Left cardiac atrium (tissue), 4 donors: ENCODE data around the gene SH3GLB1. TPM values are rescaled to one million over a fixed set of nuclear protein-coding genes. Genes with fewer than 3 reads are reported as not detected.

Experiments
- ATAC-seq, 2 donors: fragments of 200-7000 bp; cut with Tn5 transposase; one replicate each; pipeline ENCODE4 v1.9.1; 2020; ENCODE audit warnings: mild to moderate bottlenecking in 2 of 2, moderate library complexity in 2 of 2
- DNase-seq: peaks from one replicate; pipeline ENCODE4 v3.0.0-alpha.2; 2020
- intact Hi-C, 2 donors: fragments of 100-400 bp; cut with DNase I; formaldehyde crosslinking; loops; one replicate each; pipeline versions ENCODE4 v1.14.1 to v1.15.1; 2022 to 2023
- total RNA-seq, 2 donors: library from RNA; stranded (reverse); fragmentation: NEBNext Ultra II Directional; extraction: Animal tissue kit (Norgen Biotek cat#: 25700); gene quantifications; one replicate each; pipeline ENCODE4 v1.2.1, GENCODE V29; 2021
- donor health status: DM: no; HTN: yes; CAD: no.
- donor health status: DM: no; HTN: yes; CAD: no; lungs with severe emphysema.
- donor health status: DM: yes; HTN: yes; CAD: no.
- donor health status: Dilated cardiomyopathy.

Gene SH3GLB1
- total RNA-seq, 2 donors from 2014 or later, result 110 to 114 TPM

DNA sequence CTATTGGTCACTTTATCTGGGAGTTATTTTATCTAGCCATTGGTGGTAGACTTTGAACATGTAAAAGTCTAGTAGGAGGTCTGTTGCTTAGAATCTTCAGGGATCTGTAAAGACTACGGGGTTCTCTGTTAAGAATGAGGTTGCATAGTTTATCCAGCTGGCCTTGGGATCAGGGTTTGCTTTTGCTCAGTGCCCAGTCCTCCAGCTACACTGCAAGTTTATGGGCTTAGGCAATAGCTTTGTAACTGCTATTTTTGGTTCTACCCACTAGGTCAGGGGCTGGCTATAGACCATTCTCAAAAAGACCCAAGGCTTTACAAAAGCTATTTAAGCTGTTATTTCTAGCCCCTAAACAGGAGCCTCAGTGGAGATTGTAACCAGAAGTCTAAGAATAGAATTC, 9.8 kb downstream of the SH3GLB1 start:
- no peak for DNase-seq
- ATAC-seq, result peak; percentile 79 to 84
- intact Hi-C loops, result no loop called here

DNA sequence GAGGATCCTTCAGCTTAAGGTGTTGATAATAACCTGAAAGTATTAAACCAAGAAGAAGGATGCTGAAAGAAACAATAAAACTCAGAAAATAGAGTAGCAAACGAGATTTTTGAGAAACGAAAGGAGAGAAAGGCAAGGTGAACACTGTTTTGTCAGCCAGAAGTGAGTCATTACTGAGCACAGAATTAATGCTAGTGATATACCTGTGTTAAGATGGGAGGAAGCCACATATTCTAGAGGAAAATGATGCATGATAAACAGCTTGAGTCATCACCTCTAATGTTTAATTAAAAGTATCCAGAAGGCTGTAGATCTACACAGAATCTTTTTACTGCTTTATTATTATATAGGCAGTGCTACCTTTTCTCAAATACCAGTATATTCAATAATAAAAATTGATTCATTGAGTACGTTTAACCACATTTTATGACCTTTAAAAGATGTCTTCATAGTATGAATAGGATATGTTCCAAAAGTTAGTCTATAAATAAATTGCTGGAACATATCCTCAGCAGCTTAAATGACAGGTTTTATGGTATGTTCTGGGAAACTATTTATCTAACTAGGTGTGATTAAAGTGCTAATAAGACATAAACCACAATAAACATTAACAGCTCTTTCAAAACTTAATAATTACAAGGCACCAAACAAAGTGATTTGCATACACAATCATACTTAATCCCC, 10.3 kb downstream of the SH3GLB1 start:
- ATAC-seq (peak in 1 of 2 donors; percentile 76), DNase-seq (no peak)
- intact Hi-C loops, result no loop called here

DNA sequence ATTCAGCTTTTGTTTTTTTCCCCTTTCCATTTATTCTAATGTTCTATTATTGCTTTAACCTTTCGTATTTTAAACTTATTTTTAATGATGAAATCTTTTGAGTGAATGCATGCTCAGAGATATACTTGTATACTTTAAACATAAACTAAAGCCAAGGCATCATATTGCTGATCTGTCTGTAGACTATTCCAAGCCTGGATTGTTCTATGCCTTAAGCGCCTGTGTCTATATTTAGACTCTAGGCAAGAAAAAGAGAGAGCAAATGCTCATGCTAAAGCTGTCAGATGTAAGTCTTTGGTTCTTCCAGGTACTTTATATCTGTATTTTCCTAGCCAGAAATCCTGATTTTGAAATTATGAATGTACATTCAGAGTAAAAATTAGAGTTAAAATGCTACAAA, 14.4 kb downstream of the SH3GLB1 start:
- ATAC-seq, result no peak

DNA sequence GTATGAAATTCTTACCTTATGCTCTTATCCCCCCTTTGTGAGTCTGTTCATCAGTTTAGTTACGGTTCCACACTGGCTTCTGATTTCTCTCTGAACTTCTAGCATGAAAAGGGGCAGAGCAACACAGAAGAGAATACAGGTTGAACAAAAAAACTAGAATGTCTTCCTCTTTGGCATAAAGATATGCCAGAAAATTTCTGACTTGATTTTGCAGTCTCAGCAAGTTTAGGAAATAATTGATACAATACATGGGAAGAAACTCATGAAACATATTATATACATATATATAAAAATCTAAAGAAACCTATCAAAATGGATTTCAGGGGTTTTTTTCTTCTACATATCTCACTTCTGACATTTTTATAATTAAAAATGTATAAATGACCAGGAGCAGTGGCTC, 27.0 kb downstream of the SH3GLB1 start:
- ATAC-seq (no peak), DNase-seq (no peak)
- intact Hi-C loops, result no loop called here

More for the DNA sequence above, 14.4 kb downstream of the SH3GLB1 start:
- no peak for DNase-seq
- intact Hi-C loops, result no loop called here

DNA sequence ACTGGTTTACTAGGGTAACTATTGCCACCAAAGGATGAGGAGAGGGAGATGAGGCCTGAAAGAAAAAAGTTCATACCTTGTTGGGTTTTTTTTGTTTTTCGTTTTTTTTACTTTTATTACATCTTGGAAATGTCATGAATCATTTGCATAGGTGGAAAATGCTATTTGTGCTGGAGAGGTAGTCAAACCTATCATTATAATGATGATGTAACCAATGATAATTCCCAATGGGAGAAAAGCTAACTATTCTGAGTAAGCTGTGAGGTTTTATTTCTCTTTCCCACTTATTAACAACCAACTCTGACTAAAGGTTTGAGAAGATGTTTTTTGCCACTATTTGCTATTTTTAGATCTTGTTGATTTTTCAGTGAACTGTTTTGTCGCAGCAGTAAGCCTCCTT, 29.0 kb downstream of the SH3GLB1 start:
- no peak for ATAC-seq
- intact Hi-C loops, result no loop called here

DNA sequence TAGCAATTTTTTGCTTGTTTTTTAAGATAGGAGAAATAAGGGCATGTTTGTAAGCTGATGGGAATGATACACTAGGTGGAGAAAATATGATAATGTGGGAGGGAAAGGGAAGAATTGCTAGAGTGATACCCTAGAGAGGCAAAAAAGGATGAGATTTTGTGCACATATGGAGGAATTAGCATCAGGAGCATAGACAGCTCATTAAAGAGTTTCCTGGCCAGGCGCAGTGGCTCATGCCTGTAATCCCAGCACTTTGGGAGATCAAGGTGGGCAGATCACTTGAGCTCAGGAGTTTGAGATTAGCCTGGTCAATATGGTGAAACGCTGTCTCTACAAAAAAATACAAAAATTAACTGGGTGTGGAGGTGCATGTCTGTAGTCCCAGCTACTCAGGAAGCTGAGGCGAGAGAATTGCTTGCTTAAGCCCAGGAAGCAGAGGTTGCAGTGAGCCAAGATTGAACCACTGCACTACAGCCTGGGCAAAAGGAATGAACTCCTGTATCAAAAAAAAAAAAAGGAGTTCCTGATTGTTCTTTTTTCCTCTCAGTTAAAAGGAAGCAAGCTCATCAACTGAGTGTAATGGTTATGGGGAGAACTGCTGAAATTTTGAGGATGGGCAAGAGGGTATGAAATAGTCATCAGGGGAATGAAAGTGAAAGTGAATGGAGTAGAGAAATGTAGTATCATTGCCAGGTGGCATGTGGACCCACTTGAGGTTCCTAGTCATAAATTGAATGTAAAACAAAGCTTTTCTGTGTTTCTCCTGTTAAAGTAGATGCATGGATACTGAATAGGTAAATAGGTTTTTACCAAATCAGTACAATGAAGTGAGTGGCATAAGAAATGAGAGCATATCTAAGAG, 35.5 kb downstream of the SH3GLB1 start:
- peak in 1 of 2 donors; percentile 35 for ATAC-seq
- no peak for DNase-seq
- intact Hi-C loops, result loop anchor here in 1 of 2 donors (5.0 kb wide), 2 partner anchors 38 to 358 kb away; partner anchors contain the start of gene SH3GLB1

More for the DNA sequence above, 29.0 kb downstream of the SH3GLB1 start:
- DNase-seq, result no peak

DNA sequence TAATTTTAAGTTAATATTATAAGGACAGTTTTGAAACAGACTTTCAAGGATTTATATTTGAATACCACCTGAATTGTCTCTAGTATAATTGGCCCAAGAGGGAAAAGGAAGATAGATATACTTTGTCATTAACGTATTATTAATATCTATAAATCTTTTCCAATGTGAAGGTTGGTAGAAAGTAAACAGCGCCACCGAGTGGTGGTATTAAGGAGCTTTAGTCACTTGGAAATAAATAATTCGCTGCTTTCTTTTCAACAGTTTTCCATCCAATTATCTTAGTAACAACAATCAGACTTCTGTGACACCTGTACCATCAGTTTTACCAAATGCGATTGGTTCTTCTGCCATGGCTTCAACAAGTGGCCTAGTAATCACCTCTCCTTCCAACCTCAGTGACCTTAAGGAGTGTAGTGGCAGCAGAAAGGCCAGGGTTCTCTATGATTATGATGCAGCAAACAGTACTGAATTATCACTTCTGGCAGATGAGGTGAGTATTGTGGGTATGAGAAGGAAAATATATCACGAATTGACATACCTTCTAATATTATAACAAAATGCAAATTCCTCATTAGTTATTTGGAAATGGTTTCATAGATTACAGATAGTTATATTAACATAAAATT, 37.7 kb downstream of the SH3GLB1 start:
- no peak for ATAC-seq
- intact Hi-C loops, result loop anchor here in 1 of 2 donors (5.0 kb wide), 2 partner anchors 40 to 360 kb away; partner anchors contain the start of gene SH3GLB1

DNA sequence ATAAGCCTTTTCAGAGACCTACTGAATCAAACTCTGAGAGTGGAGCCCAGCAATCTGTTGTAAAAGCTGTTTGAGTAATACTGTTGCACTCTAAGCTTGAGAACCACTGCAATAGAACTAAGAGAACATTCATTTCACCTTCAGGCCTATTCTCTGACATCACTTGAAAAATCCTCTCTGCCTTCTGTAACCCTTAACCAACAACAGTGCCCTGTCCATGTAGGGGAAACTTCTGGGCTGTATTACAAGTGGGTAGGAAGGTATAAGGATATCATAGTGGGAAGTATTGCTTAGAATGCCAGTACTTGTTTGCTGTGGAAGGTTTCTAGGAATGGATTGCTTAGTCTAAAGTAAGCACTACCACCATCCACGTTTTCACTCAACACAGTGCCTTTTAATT, 42.9 kb downstream of the SH3GLB1 start:
- no peak for DNase-seq
- intact Hi-C loops, result no loop called here
- peak; percentile 21 to 70 for ATAC-seq

More for the DNA sequence above, 37.7 kb downstream of the SH3GLB1 start:
- no peak for DNase-seq

DNA sequence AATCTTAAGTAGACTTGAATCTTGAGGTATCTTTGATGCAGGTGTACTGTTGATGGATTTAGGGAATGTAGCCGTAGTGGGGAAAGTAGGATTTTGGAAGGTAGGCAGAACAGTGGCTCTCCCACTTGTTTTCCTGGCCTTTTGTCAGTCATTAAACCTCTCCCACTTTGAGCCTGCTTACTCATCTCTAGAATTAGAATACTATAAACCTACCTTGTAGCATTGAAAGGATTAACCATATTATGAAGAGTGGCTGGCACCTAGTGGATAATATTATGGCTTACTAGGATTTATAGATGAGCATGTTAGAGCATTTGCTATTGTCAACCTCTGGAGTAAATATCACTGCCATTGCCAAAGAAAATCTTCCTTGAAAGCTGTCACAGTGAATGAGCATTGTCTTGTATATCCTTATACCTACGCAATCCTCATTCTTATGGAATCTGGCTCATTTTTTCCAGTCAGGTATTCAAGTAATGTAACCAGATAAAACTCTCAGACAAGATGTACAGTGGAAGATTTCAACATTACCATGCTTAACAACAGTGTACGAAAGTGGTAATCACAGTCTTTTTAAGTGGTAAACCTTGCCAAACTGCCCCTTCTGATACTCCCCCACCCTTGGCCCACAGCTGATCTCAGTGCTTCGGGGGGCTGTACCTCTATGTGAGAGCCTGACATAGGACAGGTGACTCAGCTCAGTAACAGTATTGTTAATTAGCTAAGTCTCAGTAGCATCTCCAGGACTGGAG, 44.4 kb downstream of the SH3GLB1 start:
- intact Hi-C loops, result no loop called here
- no peak for DNase-seq
- ATAC-seq, result peak in 1 of 2 donors; percentile 52

DNA sequence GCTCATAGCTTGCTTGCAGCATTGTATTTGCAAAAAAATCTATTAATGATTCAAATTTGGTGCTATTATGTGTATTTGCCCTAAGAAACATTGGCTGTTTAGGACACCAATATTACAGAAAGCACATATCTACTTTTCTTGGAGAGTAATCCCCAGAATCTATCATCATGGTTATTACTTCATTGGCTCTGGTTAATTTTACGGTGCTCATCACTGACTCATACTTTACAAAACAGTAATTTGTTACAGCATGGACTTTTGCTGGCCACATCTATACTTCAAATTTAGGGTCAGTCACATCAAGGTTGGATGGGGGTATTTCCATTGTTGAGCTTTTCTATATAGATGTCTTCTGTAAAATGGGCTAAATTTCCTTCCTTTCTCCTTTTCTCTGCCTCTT, 45.7 kb downstream of the SH3GLB1 start:
- intact Hi-C loops, result no loop called here
- peak in 1 of 2 donors; percentile 26 for ATAC-seq
- no peak for DNase-seq

DNA sequence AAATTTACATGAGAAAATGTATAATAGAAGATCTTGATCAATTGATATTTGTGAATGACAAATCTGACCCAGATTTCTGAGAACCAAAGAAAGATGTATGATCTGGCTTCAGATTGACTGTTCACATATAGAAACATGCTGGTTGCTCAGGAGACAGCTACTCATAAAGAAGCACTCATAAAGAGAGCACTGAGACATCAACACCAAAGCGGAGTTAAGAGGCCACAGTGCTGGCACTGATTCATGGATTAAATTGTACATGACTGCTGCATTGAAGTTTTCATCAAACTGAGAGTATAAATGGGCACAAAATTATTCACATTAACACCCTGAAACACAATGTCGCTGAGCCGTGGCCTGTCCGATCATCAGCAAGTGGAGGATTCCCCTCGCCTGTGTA, 46.2 kb downstream of the SH3GLB1 start:
- intact Hi-C loops, result no loop called here
- ATAC-seq (no peak), DNase-seq (no peak)

DNA sequence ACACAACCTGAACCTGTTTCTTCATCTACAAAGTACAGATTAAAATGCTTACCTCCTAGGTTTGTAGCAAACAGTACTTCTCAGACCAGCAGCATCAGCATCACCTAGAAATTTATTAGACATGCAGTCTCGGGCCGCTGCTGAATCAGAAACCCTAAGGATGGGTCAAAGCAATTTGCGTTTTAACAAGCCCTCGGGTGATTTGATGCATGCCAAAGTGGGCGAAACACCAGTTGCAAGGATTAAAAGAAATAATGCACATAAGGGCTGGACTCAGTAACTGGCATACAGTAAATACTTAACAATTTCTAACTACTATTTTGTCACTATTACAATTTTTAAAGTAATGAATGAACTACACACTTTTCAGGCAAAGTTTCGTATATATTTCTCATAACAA, 47.5 kb downstream of the SH3GLB1 start:
- ATAC-seq (no peak), DNase-seq (no peak)
- intact Hi-C loops, result no loop called here

DNA sequence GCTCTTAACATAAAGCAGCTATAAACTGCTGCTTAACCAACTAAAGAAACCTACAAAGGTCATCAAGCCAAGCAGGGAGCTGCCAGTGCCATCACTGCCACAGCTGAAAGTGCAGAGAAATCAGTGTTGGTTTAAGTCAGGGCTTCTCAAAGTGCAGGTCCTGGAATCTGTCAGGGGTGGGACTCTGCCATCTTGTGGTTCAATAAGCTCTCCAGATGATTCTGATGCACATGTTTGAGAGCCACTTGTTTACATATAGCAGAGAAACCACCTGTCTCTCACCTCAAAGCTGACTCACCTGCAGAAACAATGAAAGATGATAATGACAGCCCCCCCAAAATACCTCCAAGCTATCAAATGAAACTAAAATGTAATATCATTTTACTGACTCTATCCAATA, 49.3 kb downstream of the SH3GLB1 start:
- intact Hi-C loops, result no loop called here
- DNase-seq (no peak), ATAC-seq (no peak)

DNA sequence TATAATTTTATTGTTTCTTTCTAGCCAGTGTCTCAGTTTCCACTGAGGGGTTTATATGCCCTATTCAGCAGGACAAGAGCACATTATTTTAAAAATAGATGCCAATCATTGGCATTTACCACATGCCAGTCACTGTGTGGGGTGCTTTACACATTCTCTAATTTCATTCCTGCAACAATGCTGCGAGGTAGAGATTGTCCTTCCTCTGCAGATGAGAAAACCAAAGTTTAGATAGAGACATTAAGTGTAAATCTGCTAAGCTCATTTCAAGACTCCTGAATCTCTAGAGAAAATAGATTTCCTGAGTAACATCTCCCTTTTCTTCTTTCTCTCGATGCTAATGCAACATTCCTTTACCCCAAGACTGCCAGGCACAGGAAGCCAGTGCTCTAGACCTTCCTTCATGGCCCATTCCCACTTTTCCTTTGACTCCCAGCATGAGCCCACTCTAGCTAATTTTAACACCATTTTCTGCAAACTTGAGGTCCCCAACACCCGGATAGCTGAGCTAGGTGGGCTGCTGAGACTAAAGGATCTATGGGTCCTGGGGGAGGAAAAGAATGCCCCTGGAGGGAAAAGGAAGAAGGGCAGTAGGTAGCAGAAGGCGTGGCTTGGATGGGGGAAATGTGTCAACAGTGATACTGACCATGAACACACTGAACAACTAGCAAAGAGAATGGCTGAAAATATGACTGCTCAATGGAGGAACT, 50.0 kb downstream of the SH3GLB1 start:
- intact Hi-C loops, result no loop called here
- ATAC-seq (no peak), DNase-seq (no peak)

DNA sequence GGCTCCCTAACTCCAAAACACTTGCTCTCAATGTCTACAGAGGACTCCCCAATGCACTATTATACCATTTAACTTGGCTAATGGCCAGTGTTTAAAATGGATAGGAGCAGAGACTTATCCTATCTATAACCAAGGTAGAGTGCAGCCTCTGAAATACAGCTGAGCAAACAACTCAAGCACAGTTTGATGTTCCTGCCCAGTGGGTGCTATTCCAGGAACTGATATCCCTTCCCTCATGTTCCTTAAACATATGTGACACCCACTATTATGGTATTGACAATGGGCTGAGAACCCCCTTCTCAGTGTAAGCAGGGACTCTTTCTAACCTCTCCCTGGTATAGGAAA, 51.7 kb downstream of the SH3GLB1 start:
- ATAC-seq, result no peak
- intact Hi-C loops, result no loop called here
- DNase-seq, result no peak

DNA sequence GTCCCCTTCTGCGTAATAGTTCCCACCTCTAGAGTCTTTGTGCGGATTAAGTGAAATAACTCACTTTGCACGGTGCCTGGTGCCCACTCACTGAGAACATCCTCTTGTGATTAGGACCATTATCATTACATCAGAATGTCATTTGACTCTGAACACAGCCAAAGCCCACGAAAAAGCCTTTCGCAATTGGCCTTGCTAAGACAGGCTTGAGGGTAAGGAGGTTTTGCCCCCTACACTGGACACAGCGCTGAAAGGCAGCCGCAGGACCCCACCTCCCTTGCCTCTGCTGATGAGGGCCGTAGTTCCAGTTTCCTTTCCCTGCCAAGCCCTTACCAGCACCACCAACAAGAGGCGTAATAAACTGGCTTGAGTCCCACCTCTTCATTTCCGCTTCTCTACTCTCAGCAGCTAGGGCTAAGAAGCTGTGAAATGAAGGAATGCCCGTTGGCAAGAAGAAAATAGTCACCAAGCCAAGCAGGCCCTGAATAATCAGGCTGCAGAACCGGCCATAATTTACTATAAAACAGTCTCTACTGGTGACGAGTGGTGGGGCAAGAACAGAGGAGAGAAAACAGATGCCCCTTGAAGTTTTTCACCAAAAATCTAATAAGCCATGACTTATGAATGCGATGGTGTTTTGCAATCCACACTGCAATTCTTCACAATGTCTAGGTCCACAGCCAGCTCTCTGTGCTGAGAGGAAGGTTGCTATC, 53.1 kb downstream of the SH3GLB1 start:
- ATAC-seq (peak; percentile 82 to 86), DNase-seq (peak; percentile 34)
- intact Hi-C loops, result no loop called here

DNA sequence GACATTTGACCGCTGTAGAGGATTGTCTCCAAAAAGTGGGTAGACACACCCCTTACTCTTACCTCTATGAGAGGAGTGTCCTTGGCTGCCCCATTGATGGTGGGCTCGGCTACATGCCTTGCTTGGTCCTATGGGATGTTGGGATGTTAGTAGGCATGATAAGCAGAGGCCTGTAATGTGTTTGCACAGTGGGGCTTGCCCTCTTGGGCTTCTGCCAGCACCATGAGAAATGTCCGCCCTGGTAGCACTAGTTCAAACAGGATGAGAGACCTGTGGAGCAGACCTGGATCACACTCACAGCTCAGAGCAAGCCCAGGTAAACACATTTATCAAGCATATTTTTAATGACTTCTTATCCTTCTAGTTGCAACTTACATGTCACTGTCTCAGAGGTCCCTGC, 54.2 kb downstream of the SH3GLB1 start:
- DNase-seq (no peak), ATAC-seq (no peak)
- intact Hi-C loops, result no loop called here

DNA sequence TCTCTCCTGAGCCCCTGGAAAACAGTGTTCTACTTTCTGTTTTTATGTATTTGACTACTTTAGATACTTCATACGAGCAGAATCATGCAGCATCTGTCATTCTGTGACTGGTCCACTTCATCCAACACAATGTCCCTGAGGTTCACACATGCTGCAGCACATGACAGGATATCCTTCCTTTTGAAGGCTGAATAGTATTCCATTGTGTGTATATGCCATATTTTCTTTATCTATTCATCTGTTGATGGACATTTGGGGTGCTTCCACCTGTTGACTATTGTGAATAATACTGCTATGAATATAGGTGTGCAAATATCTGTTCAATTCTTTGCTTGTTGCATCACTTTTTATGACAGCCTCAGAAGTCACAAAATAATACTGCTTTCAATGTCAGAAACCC, 55.8 kb downstream of the SH3GLB1 start:
- intact Hi-C loops, result no loop called here
- ATAC-seq (no peak), DNase-seq (no peak)
